HG03060 (cell line): ENCODE data around the gene CCR6.

ENCODE experiments used
- ATAC-seq: cut with Tn5 transposase; IDR thresholded peaks from one replicate; pipeline ENCODE4 v1.9.1; 2021; ENCODE audit warnings: low read depth, moderate number of reproducible peaks; ENCODE audit not compliant: unreplicated experiment

The CCR6 gene

DNA sequence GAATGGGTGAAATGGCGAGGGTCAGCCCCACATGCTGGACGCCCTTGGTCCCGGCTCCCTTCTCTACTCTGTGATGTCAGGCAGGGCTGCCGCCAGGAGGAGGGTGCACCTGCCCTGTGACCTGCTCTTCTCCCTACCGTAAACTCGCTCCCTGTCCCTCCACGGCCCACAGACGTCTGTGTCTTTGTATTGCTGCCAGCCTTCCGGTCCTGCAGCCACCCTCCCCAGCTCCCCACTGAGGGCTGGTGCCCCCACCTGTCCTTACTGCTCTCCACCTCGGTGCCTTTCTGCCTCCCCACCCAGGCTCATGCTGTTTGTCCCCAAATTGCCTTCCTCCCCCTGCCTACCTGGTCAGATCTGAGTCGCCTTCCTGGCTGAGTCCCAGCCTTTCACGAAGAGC, 4.1 kb upstream of the CCR6 start:
- ATAC-seq: no peak

DNA sequence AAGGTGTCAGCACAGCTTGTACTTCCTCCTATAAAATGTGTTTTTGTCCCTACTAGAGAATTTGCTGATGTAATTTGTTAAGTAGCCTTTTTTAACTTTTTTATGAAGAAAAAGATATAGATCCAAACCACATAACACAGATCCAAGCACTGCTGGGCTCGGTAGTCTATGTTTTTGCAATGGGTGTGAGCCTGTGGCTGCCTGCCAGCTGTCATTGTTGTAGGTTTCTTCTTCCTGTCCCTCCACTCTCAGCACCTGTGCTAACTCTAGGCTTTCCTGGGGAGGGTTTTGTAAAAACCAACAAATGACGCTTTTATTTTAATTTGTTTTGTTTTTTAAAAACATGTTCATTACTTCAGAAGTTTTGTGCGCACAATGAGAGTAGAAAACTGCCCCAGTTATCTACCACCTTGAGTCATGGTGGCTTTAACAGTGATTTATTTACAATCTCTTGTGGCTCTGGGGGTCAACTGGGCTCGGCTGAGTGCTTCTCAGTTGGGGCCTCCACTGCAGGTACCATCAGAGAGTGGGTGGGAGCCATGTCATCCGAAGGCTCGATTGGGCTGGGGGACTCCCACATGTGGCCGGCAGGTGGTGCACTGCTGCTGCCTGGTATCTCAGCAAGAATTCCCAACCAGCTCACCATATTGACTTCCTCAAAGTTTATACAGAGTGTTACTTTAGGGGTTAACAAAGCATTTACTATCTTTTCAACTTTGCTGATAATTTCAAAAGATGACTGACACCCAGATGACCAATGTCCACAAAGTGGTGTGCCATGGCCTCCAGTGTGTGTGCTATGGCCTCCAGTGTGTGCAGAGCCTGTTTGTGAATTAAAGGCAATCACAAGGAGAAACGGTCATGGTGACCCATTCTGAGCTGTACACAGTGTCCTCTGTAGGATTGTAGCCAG, 3.0 kb upstream of the CCR6 start:
- no peak for ATAC-seq

GRCh38 chr6:167120583-167120903, 2.4 kb upstream of the CCR6 start:
- no peak for ATAC-seq

DNA sequence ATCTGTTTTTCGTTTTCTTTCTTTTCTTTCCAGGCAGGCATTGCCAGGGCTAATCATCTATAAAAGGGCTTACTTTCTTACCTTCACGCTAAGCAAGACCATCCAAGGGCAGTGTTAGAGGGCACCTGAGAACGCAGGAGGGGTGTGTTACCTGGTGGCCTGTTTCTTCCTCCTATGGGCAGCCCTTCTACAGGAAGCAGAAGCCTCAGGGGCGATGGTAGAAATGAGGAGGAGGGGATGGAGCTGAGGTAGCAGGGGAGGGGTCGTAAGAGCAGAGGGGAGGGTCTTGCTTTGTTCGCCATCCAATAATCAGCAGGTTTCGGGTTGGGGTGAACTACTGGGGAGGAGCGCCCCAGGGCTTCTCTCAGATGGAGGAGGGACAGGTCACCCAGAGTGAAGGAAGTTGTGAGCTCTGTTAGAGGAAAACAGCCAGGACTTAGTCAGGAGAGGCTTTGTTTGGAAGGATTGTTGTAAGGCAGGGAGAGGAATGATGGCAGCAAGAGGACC, 1.5 kb upstream of the CCR6 start:
- no peak for ATAC-seq

DNA sequence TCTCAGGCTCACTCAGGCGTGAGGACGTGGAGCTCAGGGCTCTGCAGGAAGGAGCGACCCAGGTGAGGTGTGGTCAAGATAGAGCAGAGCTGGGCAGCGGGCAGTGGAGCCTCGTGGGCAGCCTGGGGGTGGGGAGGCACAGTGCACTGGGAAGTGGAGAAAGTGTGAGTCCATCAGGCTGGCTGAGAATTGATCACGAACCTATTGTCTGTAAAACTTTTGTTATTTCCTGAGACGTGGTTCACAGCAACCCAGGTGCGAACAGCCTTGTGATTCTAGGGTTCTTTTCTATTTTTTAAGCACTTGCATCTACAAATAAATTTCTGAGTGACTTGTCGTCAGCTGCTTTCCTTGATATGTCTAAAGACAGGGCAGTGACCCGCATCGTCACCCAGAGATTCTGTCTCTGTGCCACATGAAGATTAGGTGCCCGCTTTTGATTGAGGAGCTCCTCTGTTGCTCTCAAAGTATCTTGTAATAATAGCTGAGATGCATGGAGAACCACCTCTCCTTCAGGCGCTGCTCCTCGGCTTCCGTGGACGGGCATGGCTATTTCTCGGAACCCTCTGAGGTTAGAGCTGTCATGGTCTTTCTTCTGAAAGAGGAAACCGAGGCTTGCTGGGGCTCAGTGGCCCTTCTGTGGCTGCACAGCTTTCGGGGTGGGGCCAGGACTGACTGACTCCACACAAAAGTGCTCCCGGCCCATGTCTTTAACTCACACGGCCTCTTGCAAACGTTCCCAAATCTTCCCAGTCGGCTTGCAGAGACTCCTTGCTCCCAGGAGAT, 662 bp upstream of the CCR6 start:
- ATAC-seq: no peak

GRCh38 chr6:167124753-167125152, 1.9 kb downstream of the CCR6 start:
- ATAC-seq: no peak

DNA sequence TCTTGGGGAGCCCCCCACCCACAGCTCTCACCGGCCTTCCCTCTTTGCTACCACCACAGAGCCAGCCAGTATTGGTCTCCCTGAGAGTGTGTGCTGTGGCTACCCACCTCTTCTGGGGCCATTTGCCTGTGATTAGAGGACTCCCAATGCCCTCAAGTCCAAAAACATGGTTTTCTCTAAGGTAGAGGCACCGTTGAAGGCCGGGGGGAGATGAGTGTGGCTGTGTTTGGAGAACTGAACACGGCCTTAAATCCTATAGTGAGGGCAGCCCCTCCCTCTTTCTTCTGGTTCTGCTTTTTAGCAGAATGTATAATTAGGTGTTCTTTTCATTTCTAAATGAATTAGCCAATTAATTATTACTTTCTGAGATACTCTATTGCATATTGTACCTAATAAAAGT, 2.5 kb downstream of the CCR6 start:
- no peak for ATAC-seq

- ATAC-seq: no peak
Observed at GRCh38 chr6:167125855-167126349, 3.0 kb downstream of the CCR6 start.

GRCh38 chr6:167127785-167128531, 5.1 kb downstream of the CCR6 start:
- ATAC-seq: no peak

DNA sequence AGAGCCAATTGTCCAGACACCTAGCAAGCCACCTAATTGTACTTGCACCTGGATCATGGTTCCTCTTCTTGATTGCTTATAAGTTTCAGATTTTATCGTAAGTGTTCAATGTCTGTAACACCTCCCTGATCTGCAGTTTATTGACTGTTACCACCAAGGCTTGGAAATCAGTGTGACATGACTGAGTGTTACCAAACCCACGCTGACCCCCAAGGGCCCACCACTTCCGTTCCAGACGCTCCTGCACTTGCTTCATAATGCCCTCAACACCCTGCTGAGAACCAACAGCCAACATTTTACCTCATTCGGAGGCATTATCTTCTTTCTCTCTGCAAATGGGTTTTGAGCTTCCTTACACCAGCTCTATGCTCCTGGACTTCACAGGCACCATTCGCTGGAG, 6.3 kb downstream of the CCR6 start:
- no peak for ATAC-seq

GRCh38 chr6:167129562-167129961, 6.7 kb downstream of the CCR6 start:
- no peak for ATAC-seq

DNA sequence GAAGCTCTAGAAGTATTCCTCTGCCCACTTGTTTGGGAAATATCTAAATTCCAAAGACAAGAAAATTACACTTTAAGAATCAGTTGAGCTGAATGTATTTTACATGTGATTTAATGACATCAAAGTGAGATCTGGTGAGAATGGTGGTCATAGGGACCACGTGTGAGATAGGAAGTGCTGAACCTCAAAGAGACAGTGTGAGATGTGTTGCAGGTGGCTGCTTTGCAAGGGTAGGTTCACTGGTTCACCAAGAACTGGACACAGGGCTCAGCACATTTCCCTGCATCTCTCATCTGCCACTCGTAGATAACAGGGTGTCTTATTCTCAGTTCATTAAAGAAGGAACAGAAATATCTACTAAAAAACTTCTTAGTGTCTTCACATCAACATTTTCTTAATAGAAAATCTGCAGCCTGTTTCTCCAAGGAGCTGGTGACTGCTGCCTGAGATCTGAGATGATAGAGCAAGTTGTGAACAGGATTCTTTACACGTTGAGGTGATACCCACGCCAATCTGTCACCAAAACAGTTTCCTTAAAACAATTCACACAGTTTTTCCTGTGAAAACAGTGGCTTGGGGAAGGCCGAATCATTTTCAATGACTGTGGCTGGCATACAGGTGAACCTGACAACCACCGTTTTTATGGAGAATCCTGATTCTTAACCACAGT, 7.2 kb downstream of the CCR6 start:
- peak; percentile 40 for ATAC-seq

DNA sequence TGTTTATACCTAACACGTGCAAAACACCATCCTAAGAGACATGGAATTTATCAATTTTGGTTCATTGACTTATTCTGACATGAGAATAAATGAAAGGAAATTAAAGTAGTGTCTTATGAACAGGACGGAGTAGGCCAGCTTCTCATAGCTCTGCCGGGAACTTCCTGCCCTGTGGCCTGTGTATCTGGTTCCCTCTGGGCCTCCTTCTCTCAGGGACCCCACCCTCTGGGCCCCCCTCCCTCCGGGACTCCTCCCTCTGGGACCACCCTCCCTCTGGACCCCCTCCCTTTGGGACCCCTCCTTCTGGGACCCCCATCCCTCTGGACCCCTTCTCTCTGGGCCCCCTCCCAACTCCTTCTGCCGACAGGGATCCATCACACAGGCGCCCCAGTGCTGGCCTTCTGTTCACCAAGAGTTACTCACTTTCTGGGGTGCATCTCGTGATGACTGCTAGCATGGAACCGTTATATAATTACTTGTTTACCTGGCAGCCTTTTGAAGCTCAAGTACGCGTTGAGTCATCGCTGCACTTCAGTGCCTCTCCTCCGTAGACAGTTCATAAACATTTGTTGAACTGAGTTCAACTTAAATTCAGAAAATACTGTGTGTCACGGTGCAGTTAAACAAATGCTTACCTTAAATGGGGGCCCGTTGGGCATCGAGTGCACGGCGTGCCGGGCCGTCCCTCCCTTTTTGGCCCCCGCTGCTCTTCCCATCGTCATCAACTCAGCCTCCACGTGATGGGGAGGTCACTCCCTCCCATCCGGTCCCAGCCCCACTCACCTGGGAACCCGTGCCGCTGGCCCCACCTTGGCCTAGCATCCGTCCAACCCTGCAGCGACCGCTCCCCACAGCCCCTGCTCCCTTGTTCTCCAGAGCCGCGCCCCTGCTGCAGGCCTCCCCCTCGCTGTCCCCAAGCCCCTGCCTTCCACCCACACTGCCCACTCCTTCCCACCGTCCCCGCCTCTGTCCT, 8.1 kb downstream of the CCR6 start:
- ATAC-seq: peak; percentile 47

- ATAC-seq: no peak
Observed at GRCh38 chr6:167134448-167135328, 11.8 kb downstream of the CCR6 start.

DNA sequence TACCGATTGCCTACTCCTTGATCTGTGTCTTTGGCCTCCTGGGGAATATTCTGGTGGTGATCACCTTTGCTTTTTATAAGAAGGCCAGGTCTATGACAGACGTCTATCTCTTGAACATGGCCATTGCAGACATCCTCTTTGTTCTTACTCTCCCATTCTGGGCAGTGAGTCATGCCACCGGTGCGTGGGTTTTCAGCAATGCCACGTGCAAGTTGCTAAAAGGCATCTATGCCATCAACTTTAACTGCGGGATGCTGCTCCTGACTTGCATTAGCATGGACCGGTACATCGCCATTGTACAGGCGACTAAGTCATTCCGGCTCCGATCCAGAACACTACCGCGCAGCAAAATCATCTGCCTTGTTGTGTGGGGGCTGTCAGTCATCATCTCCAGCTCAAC, 13.5 kb downstream of the CCR6 start:
- ATAC-seq: no peak

DNA sequence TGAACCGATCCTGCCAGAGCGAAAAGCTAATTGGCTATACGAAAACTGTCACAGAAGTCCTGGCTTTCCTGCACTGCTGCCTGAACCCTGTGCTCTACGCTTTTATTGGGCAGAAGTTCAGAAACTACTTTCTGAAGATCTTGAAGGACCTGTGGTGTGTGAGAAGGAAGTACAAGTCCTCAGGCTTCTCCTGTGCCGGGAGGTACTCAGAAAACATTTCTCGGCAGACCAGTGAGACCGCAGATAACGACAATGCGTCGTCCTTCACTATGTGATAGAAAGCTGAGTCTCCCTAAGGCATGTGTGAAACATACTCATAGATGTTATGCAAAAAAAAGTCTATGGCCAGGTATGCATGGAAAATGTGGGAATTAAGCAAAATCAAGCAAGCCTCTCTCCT, 14.2 kb downstream of the CCR6 start:
- ATAC-seq: no peak

DNA sequence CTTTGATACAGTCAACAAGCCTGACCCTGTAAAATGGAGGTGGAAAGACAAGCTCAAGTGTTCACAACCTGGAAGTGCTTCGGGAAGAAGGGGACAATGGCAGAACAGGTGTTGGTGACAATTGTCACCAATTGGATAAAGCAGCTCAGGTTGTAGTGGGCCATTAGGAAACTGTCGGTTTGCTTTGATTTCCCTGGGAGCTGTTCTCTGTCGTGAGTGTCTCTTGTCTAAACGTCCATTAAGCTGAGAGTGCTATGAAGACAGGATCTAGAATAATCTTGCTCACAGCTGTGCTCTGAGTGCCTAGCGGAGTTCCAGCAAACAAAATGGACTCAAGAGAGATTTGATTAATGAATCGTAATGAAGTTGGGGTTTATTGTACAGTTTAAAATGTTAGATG, 15.0 kb downstream of the CCR6 start:
- no peak for ATAC-seq

- no peak for ATAC-seq
Observed at GRCh38 chr6:167139761-167140160, 16.9 kb downstream of the CCR6 start.
